ENCODE results near the gene PROK2.

Gene PROK2

GRCh38 chr3:71785532-71786216 is 726 bp upstream of the PROK2 start:
- no peaks in the 10 kb centered on the region for H3K9me3 ChIP-seq (replicated peaks in 1 of 2; ENCODE audit: control insufficient read depth in 2 of 2, insufficient read depth in 1 of 2, low read depth in 1 of 2, low read length in 2 of 2)
- no peak overlapping the region for H4K8ac ChIP-seq (ENCODE audit: low read depth, low read length)
- peak overlapping the region; percentile 98 for H3K4me2 ChIP-seq (ENCODE audit: insufficient read depth, low read length, poor library complexity, severe bottlenecking)
- H2BK15ac ChIP-seq (ENCODE audit: low read length), result no peak overlapping the region
- H2BK120ac ChIP-seq (ENCODE audit: low read depth, low read length), result no peak overlapping the region
- peaks cover 15 to 78% (median 27%) of the 10 kb centered on the region in 3 experiments for H3K27me3 ChIP-seq (ENCODE audit: control insufficient read depth in 3 of 3, insufficient read depth in 3 of 3, low read depth in 1 of 3, low read length in 3 of 3)
- H3K4me3 ChIP-seq (ENCODE audit: low read length in 2 of 2), result peak overlapping the region in 1 of 2 donors; percentile 79
- no peak overlapping the region for H4K91ac ChIP-seq (ENCODE audit: low read depth, low read length, poor library complexity)
- no peaks in the 10 kb centered on the region for H3K79me1 ChIP-seq (ENCODE audit: low read depth, low read length)
- no peak overlapping the region for H2BK5ac ChIP-seq (ENCODE audit: low read length)
- H2AK5ac ChIP-seq (ENCODE audit: low read depth, low read length), result no peak overlapping the region
- H2AFZ ChIP-seq (ENCODE audit: low read length), result peak overlapping the region; percentile 77
- no peak overlapping the region for H3K4ac ChIP-seq (ENCODE audit: low read length)
- H3K36me3 ChIP-seq (replicated peaks in 1 of 2; ENCODE audit: control insufficient read depth in 2 of 2, insufficient read depth in 2 of 2, low read length in 2 of 2), result no peaks in the 10 kb centered on the region
- H3K18ac ChIP-seq (ENCODE audit: low read length), result peak overlapping the region; percentile 21
- no peak overlapping the region for H3K23ac ChIP-seq (ENCODE audit: low read depth, low read length, poor library complexity)
- H3K27ac ChIP-seq (replicated peaks; ENCODE audit: low read length), result no peak overlapping the region
- H3K14ac ChIP-seq (ENCODE audit: low read length), result peak overlapping the region; percentile 2
- H3K4me1 ChIP-seq (ENCODE audit: control insufficient read depth in 2 of 2, insufficient read depth in 1 of 2, low read depth in 1 of 2, low read length in 2 of 2), result peaks cover 2 to 9% of the 10 kb centered on the region in 2 donors
- peak overlapping the region; percentile 56 for H3K9ac ChIP-seq (ENCODE audit: low read depth, low read length, poor library complexity)
- WGBS, 2 donors (ENCODE audit: extremely low coverage in 2 of 2, insufficient read length in 2 of 2, insufficient replicate concordance in 1 of 2), result no CpG with 5 or more reads among the region's 28 CpGs
- no peak overlapping the region for H2BK12ac ChIP-seq (ENCODE audit: low read length)
- no peak for DNase-seq (ENCODE audit: low spot score)

- H2BK12ac ChIP-seq (ENCODE audit: low read length), result peak overlapping the region; percentile 49
- peak; percentile 27 for DNase-seq (ENCODE audit: low spot score)
- H4K8ac ChIP-seq (ENCODE audit: low read depth, low read length), result no peak overlapping the region
- no peak overlapping the region for H3K4ac ChIP-seq (ENCODE audit: low read length)
- peak overlapping the region; percentile 98 for H3K4me2 ChIP-seq (ENCODE audit: insufficient read depth, low read length, poor library complexity, severe bottlenecking)
- no peaks in the 10 kb centered on the region for H3K79me1 ChIP-seq (ENCODE audit: low read depth, low read length)
- H4K91ac ChIP-seq (ENCODE audit: low read depth, low read length, poor library complexity), result no peak overlapping the region
- H3K23ac ChIP-seq (ENCODE audit: low read depth, low read length, poor library complexity), result no peak overlapping the region
- H3K4me3 ChIP-seq (ENCODE audit: low read length in 2 of 2), result peak overlapping the region in 1 of 2 donors; percentile 79
- no peaks in the 10 kb centered on the region for H3K9me3 ChIP-seq (replicated peaks in 1 of 2; ENCODE audit: control insufficient read depth in 2 of 2, insufficient read depth in 1 of 2, low read depth in 1 of 2, low read length in 2 of 2)
- H3K14ac ChIP-seq (ENCODE audit: low read length), result no peak overlapping the region
- peak overlapping the region; percentile 56 for H2BK15ac ChIP-seq (ENCODE audit: low read length)
- H3K18ac ChIP-seq (ENCODE audit: low read length), result peak overlapping the region; percentile 95
- peaks cover 15 to 87% (median 27%) of the 10 kb centered on the region in 3 experiments for H3K27me3 ChIP-seq (ENCODE audit: control insufficient read depth in 3 of 3, insufficient read depth in 3 of 3, low read depth in 1 of 3, low read length in 3 of 3)
- peaks cover 2 to 9% of the 10 kb centered on the region in 2 donors for H3K4me1 ChIP-seq (ENCODE audit: control insufficient read depth in 2 of 2, insufficient read depth in 1 of 2, low read depth in 1 of 2, low read length in 2 of 2)
- no CpG with 5 or more reads among the region's 23 CpGs for WGBS, 2 donors (ENCODE audit: extremely low coverage in 2 of 2, insufficient read length in 2 of 2, insufficient replicate concordance in 1 of 2)
- peak overlapping the region; percentile 74 for H3K9ac ChIP-seq (ENCODE audit: low read depth, low read length, poor library complexity)
- no peak overlapping the region for H2BK120ac ChIP-seq (ENCODE audit: low read depth, low read length)
- H3K27ac ChIP-seq (replicated peaks; ENCODE audit: low read length), result no peak overlapping the region
- H3K36me3 ChIP-seq (replicated peaks in 1 of 2; ENCODE audit: control insufficient read depth in 2 of 2, insufficient read depth in 2 of 2, low read length in 2 of 2), result no peaks in the 10 kb centered on the region
- no peak overlapping the region for H2BK5ac ChIP-seq (ENCODE audit: low read length)
- peak overlapping the region; percentile 28 for H2AK5ac ChIP-seq (ENCODE audit: low read depth, low read length)
- H2AFZ ChIP-seq (ENCODE audit: low read length), result peak overlapping the region; percentile 77
These were observed 591 bp downstream of the PROK2 start for GRCh38 chr3:71784201-71784913.

GRCh38 chr3:71783152-71783551 is 1.8 kb downstream of the PROK2 start:
- Histone ChIP-seq H3K27ac (replicated peaks; ENCODE audit: low read length) (no peak overlapping the region), H2BK5ac (ENCODE audit: low read length) (no peak overlapping the region), H2BK15ac (ENCODE audit: low read length) (no peak overlapping the region), H3K23ac (ENCODE audit: low read depth, low read length, poor library complexity) (no peak overlapping the region), H3K14ac (ENCODE audit: low read length) (no peak overlapping the region), H2BK12ac (ENCODE audit: low read length) (no peak overlapping the region), H3K4ac (ENCODE audit: low read length) (no peak overlapping the region), H3K4me2 (ENCODE audit: insufficient read depth, low read length, poor library complexity, severe bottlenecking) (no peak overlapping the region), H3K27me3 (ENCODE audit: control insufficient read depth in 3 of 3, insufficient read depth in 3 of 3, low read depth in 1 of 3, low read length in 3 of 3) (peaks cover 15 to 90% (median 27%) of the 10 kb centered on the region in 3 experiments), H2BK120ac (ENCODE audit: low read depth, low read length) (no peak overlapping the region), H2AK5ac (ENCODE audit: low read depth, low read length) (no peak overlapping the region), H3K9me3 (replicated peaks in 1 of 2; ENCODE audit: control insufficient read depth in 2 of 2, insufficient read depth in 1 of 2, low read depth in 1 of 2, low read length in 2 of 2) (no peaks in the 10 kb centered on the region), H3K9ac (ENCODE audit: low read depth, low read length, poor library complexity) (no peak overlapping the region), H3K36me3 (replicated peaks in 1 of 2; ENCODE audit: control insufficient read depth in 2 of 2, insufficient read depth in 2 of 2, low read length in 2 of 2) (no peaks in the 10 kb centered on the region), H2AFZ (ENCODE audit: low read length) (no peak overlapping the region), H4K91ac (ENCODE audit: low read depth, low read length, poor library complexity) (no peak overlapping the region), H3K4me3 (ENCODE audit: low read length in 2 of 2) (no peak overlapping the region), H3K4me1 (ENCODE audit: control insufficient read depth in 2 of 2, insufficient read depth in 1 of 2, low read depth in 1 of 2, low read length in 2 of 2) (peaks cover 2 to 9% of the 10 kb centered on the region in 2 donors), H3K79me1 (ENCODE audit: low read depth, low read length) (no peaks in the 10 kb centered on the region), H4K8ac (ENCODE audit: low read depth, low read length) (no peak overlapping the region), H3K18ac (ENCODE audit: low read length) (no peak overlapping the region)
- no peak for DNase-seq (ENCODE audit: low spot score)
- no CpG with 5 or more reads among the region's 1 CpG for WGBS, 2 donors (ENCODE audit: extremely low coverage in 2 of 2, insufficient read length in 2 of 2, insufficient replicate concordance in 1 of 2)

- WGBS, 2 donors (ENCODE audit: extremely low coverage in 2 of 2, insufficient read length in 2 of 2, insufficient replicate concordance in 1 of 2), result no CpG with 5 or more reads among the region's 4 CpGs
- Histone ChIP-seq H3K4me1 (ENCODE audit: control insufficient read depth in 2 of 2, insufficient read depth in 1 of 2, low read depth in 1 of 2, low read length in 2 of 2) (peaks cover 0 to 2% of the 10 kb centered on the region in 2 donors), H3K27me3 (ENCODE audit: control insufficient read depth in 3 of 3, insufficient read depth in 3 of 3, low read depth in 1 of 3, low read length in 3 of 3) (peaks cover 11 to 63% (median 15%) of the 10 kb centered on the region in 3 experiments), H2AFZ (ENCODE audit: low read length) (no peak overlapping the region), H3K14ac (ENCODE audit: low read length) (no peak overlapping the region), H3K9me3 (replicated peaks in 1 of 2; ENCODE audit: control insufficient read depth in 2 of 2, insufficient read depth in 1 of 2, low read depth in 1 of 2, low read length in 2 of 2) (no peaks in the 10 kb centered on the region), H3K18ac (ENCODE audit: low read length) (no peak overlapping the region), H3K4me3 (ENCODE audit: low read length in 2 of 2) (no peak overlapping the region), H3K9ac (ENCODE audit: low read depth, low read length, poor library complexity) (no peak overlapping the region), H3K36me3 (replicated peaks in 1 of 2; ENCODE audit: control insufficient read depth in 2 of 2, insufficient read depth in 2 of 2, low read length in 2 of 2) (no peaks in the 10 kb centered on the region), H4K91ac (ENCODE audit: low read depth, low read length, poor library complexity) (no peak overlapping the region), H3K79me1 (ENCODE audit: low read depth, low read length) (no peaks in the 10 kb centered on the region), H3K27ac (replicated peaks; ENCODE audit: low read length) (no peak overlapping the region), H2BK12ac (ENCODE audit: low read length) (no peak overlapping the region), H2BK120ac (ENCODE audit: low read depth, low read length) (no peak overlapping the region), H2BK15ac (ENCODE audit: low read length) (no peak overlapping the region), H3K23ac (ENCODE audit: low read depth, low read length, poor library complexity) (no peak overlapping the region), H4K8ac (ENCODE audit: low read depth, low read length) (no peak overlapping the region), H3K4me2 (ENCODE audit: insufficient read depth, low read length, poor library complexity, severe bottlenecking) (no peak overlapping the region), H2BK5ac (ENCODE audit: low read length) (no peak overlapping the region), H2AK5ac (ENCODE audit: low read depth, low read length) (no peak overlapping the region), H3K4ac (ENCODE audit: low read length) (no peak overlapping the region)
- no peak for DNase-seq (ENCODE audit: low spot score)
These were observed 4.5 kb downstream of the PROK2 start for GRCh38 chr3:71780430-71780829.
